Measurements from ENCODE around the gene HTR6.

Gene HTR6

DNA sequence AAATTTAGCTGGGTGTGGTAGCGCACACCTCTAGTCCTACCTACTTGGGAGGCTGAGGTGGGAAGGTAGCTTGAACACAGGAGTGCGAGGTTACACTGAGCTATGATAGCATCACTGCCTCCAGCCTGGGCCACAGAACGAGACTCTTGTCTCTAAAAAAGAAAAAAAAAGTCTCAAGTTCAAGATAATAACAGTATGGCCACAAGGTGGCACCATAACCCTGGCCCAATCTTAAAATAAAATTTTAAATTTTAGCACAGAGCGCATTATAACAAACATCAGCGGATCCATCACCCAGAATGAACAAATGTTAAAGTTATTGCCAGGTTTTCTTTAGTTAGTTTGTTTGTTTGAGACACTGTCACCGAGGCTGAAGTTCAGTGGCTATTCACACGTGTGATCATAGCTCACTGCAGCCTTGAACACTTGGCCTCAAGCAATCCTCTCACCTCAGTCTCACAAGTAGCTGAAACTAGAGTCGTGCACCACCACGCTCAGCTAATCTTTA, 2.9 kb upstream of the HTR6 start:
- H3K4me3 ChIP-seq (ENCODE audit: low read depth, low read length): no peak overlapping the region
- in situ Hi-C loops (cut with HindIII; ENCODE audit: low sequenced_read_pairs): no loop called here
- TF ChIP-seq, protein P1, sequence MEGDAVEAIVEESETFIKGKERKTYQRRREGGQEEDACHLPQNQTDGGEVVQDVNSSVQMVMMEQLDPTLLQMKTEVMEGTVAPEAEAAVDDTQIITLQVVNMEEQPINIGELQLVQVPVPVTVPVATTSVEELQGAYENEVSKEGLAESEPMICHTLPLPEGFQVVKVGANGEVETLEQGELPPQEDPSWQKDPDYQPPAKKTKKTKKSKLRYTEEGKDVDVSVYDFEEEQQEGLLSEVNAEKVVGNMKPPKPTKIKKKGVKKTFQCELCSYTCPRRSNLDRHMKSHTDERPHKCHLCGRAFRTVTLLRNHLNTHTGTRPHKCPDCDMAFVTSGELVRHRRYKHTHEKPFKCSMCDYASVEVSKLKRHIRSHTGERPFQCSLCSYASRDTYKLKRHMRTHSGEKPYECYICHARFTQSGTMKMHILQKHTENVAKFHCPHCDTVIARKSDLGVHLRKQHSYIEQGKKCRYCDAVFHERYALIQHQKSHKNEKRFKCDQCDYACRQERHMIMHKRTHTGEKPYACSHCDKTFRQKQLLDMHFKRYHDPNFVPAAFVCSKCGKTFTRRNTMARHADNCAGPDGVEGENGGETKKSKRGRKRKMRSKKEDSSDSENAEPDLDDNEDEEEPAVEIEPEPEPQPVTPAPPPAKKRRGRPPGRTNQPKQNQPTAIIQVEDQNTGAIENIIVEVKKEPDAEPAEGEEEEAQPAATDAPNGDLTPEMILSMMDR (IDR thresholded peaks at IDR 0.05; ENCODE audit: low read depth, low read length, missing control alignments): peak; percentile 57
- peak; percentile 49 for DNase-seq (ENCODE audit: low read depth)

DNA sequence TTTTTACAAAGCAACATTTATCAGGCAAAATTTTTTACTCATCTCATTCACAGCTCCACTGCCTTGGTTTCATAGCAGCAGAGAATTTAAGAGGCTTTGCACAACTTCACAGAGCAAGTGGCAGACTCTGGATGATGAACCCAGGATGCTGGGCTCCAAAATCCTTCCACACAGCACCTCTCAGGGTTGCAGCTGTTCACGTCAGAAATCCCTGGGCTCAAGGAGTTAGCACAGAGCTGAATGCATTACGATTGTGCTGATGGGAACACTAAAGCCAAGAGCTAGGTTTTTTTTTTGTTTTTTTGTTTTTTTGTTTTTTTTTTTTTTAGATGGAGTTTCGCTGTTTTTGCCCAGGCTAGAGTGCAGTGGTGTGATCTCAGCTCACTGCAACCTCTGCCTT, 2.4 kb upstream of the HTR6 start:
- DNase-seq (ENCODE audit: low read depth): no peak
- TF ChIP-seq, protein P1 (IDR thresholded peaks at IDR 0.05; ENCODE audit: low read depth, low read length, missing control alignments): no peak
- in situ Hi-C loops (cut with HindIII; ENCODE audit: low sequenced_read_pairs): no loop called here
- no peak overlapping the region for H3K4me3 ChIP-seq (ENCODE audit: low read depth, low read length)

DNA sequence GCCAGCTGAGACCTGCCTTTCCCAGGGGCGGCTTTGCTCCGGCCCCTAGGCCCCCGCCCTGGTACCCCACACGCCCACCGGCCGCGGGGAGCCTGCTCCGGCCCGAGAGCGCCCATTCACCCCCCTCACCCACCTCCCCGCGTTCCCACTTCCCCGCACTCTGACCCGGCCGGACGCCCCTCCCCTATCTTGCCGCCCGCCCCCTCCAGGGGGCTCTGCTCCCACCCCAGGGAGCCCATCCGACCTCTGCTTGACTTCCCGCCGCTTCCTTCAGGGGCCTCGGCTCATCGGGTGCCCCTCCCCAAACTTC, 466 bp downstream of the HTR6 start:
- TF ChIP-seq, protein P1 (IDR thresholded peaks at IDR 0.05; ENCODE audit: low read depth, low read length, missing control alignments): no peak
- in situ Hi-C loops (cut with HindIII; ENCODE audit: low sequenced_read_pairs): loop anchor here (5.0 kb wide), 1 partner anchor 42 kb away; no protein-coding TSS in a partner anchor
- DNase-seq (ENCODE audit: low read depth): no peak
- H3K4me3 ChIP-seq (ENCODE audit: low read depth, low read length): no peak overlapping the region

DNA sequence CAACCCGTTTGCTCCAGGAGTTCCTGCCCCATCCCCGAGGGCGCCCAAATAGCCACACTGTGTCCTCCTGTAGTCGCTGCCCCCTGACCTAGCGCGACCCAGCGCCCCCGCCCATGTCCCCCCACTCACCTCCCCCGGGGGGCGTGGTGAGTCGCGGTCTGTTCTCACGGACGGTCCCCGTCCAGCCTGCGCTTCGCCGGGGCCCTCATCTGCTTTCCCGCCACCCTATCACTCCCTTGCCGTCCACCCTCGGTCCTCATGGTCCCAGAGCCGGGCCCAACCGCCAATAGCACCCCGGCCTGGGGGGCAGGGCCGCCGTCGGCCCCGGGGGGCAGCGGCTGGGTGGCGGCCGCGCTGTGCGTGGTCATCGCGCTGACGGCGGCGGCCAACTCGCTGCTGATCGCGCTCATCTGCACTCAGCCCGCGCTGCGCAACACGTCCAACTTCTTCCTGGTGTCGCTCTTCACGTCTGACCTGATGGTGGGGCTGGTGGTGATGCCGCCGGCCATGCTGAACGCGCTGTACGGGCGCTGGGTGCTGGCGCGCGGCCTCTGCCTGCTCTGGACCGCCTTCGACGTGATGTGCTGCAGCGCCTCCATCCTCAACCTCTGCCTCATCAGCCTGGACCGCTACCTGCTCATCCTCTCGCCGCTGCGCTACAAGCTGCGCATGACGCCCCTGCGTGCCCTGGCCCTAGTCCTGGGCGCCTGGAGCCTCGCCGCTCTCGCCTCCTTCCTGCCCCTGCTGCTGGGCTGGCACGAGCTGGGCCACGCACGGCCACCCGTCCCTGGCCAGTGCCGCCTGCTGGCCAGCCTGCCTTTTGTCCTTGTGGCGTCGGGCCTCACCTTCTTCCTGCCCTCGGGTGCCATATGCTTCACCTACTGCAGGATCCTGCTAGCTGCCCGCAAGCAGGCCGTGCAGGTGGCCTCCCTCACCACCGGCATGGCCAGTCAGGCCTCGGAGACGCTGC, 1.1 kb downstream of the HTR6 start:
- H3K4me3 ChIP-seq (ENCODE audit: low read depth, low read length): no peak overlapping the region
- in situ Hi-C loops (cut with HindIII; ENCODE audit: low sequenced_read_pairs): loop anchor here (5.0 kb wide), 1 partner anchor 42 kb away; no protein-coding TSS in a partner anchor
- no peak for DNase-seq (ENCODE audit: low read depth)

DNA sequence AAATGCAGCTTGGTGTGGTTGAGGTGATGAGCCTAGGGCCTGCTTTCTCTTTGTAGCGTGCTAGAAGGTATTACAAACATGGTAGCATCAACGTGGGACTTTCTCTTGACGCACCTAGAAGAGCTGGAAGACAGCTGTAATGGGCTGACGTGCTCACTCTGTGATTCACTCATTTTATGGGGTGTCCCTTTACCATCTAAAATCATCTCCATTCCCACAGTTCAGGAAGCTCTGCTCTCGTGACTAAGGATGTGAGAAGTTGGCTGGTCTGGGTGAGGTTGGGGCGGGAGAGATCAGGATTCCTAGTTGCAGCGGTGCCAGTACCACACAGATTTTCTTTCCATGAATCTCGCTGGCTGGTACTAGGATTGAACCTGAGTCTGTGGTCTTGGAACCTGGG, 4.2 kb downstream of the HTR6 start:
- TF ChIP-seq, protein P1 (IDR thresholded peaks at IDR 0.05; ENCODE audit: low read depth, low read length, missing control alignments): no peak
- no peak for DNase-seq (ENCODE audit: low read depth)
- H3K4me3 ChIP-seq (ENCODE audit: low read depth, low read length): no peak overlapping the region
- in situ Hi-C loops (cut with HindIII; ENCODE audit: low sequenced_read_pairs): loop anchor here (5.0 kb wide), 1 partner anchor 38 kb away; no protein-coding TSS in a partner anchor

More for the DNA sequence above, 1.1 kb downstream of the HTR6 start:
- TF ChIP-seq, protein P1 (IDR thresholded peaks at IDR 0.05; ENCODE audit: low read depth, low read length, missing control alignments): no peak

DNA sequence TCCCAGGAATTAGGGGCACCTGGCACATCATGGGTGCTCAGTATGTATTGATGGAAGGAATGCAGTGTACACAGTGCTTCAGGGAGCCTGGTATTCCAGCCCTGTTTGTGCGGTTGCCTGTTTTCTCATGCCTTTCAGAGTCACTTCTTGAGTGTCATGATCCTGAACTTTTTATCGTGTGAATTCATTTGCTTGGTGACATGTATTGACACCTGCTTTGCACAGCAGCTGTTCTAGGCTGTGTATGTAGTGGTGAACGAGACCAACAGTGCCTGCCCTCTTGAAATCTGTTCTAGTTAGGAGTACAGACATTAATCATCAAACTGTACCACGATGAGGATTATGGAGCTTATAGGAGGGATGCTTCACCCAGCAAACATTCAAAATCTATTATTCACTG, 6.1 kb downstream of the HTR6 start:
- DNase-seq (ENCODE audit: low read depth): no peak
- H3K4me3 ChIP-seq (ENCODE audit: low read depth, low read length): no peak overlapping the region
- TF ChIP-seq, protein P1 (IDR thresholded peaks at IDR 0.05; ENCODE audit: low read depth, low read length, missing control alignments): no peak
- in situ Hi-C loops (cut with HindIII; ENCODE audit: low sequenced_read_pairs): no loop called here

Measured in astrocyte of the cerebellum (primary cell).